SKM-1 (cell line): Measurements from ENCODE around the gene PPP2R2C.

ENCODE experiments used
- DNase-seq: peaks from one replicate; lab custom pipeline; 2025; ENCODE audit not compliant: unreplicated experiment; lab: John Stamatoyannopoulos, UW

PPP2R2C gene

GRCh38 chr4:6383009-6383404 is 89.4 kb downstream of the PPP2R2C start:
- DNase-seq = no peak

- DNase-seq = no peak
Measured at GRCh38 chr4:6381571-6382123, 90.8 kb downstream of the PPP2R2C start.

- no peak for DNase-seq
Measured at GRCh38 chr4:6380746-6381410, 91.5 kb downstream of the PPP2R2C start.

GRCh38 chr4:6379767-6380745 is 92.4 kb downstream of the PPP2R2C start:
- DNase-seq = no peak

GRCh38 chr4:6378493-6379445 is 93.6 kb downstream of the PPP2R2C start:
- no peak for DNase-seq

GRCh38 chr4:6377626-6378492 is 94.6 kb downstream of the PPP2R2C start:
- DNase-seq = no peak

- no peak for DNase-seq
Measured at GRCh38 chr4:6375620-6376295, 96.7 kb downstream of the PPP2R2C start.

- no peak for DNase-seq
Measured at GRCh38 chr4:6374575-6374974, 97.8 kb downstream of the PPP2R2C start.

GRCh38 chr4:6373541-6374410 is 98.6 kb downstream of the PPP2R2C start:
- no peak for DNase-seq

- no peak for DNase-seq
Measured at GRCh38 chr4:6372649-6373525, 99.5 kb downstream of the PPP2R2C start.

GRCh38 chr4:6371812-6372211 is 100.6 kb downstream of the PPP2R2C start:
- DNase-seq = no peak

GRCh38 chr4:6371271-6371670 is 101.1 kb downstream of the PPP2R2C start:
- DNase-seq = no peak

- no peak for DNase-seq
Measured at GRCh38 chr4:6369924-6370645, 102.3 kb downstream of the PPP2R2C start.

- DNase-seq = no peak
Measured at GRCh38 chr4:6369511-6369910, 102.9 kb downstream of the PPP2R2C start.

- no peak for DNase-seq
Measured at GRCh38 chr4:6369035-6369434, 103.4 kb downstream of the PPP2R2C start.

- no peak for DNase-seq
Measured at GRCh38 chr4:6368601-6369000, 103.8 kb downstream of the PPP2R2C start.

GRCh38 chr4:6368096-6368495 is 104.3 kb downstream of the PPP2R2C start:
- no peak for DNase-seq
